ENCODE results near the gene RETREG1.

- no peak for TF ChIP-seq MEF2A (IDR thresholded peaks at IDR 0.05; ENCODE audit: borderline replicate concordance, low read depth)
- no peak for TF ChIP-seq JUND (IDR thresholded peaks at IDR 0.05)
- TF ChIP-seq FOSL2 (IDR thresholded peaks at IDR 0.05; ENCODE audit: borderline replicate concordance, low read depth) = no peak
Measured at GRCh38 chr5:16453609-16454008, 163.2 kb downstream of the RETREG1 start.

All from SK-N-SH (cell line).